ENCODE data around the gene SRD5A1.

DNA sequence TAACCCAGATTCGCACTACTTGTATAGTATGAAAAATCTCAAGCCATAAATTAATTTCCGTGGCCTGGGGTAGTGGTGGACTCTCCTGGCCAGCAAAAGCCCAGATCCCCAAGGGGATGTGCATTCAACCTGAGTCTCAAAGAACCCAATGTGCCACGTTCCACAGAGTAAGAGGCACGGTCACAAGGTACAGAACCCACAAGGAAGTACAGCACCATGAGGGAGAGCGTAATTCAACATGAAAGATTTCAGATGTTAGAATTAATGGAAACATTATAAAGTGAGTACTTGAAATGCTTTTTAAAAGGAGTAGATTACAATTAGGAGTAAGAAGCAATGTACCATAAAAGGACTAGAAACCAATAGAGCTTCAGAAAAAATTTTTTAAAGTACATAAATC, 23.4 kb downstream of the SRD5A1 start:
- TF ChIP-seq POLR2A (IDR thresholded peaks at IDR 0.05), result no peak
- TF ChIP-seq, protein P1, sequence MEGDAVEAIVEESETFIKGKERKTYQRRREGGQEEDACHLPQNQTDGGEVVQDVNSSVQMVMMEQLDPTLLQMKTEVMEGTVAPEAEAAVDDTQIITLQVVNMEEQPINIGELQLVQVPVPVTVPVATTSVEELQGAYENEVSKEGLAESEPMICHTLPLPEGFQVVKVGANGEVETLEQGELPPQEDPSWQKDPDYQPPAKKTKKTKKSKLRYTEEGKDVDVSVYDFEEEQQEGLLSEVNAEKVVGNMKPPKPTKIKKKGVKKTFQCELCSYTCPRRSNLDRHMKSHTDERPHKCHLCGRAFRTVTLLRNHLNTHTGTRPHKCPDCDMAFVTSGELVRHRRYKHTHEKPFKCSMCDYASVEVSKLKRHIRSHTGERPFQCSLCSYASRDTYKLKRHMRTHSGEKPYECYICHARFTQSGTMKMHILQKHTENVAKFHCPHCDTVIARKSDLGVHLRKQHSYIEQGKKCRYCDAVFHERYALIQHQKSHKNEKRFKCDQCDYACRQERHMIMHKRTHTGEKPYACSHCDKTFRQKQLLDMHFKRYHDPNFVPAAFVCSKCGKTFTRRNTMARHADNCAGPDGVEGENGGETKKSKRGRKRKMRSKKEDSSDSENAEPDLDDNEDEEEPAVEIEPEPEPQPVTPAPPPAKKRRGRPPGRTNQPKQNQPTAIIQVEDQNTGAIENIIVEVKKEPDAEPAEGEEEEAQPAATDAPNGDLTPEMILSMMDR (IDR thresholded peaks at IDR 0.05), result no peak

Data from uterus (tissue), 2 donors.